HG03439 (cell line): ENCODE results near the gene MED15.

Experiments
- ATAC-seq: cut with Tn5 transposase; IDR thresholded peaks from one replicate; pipeline ENCODE4 v1.9.1; 2021; ENCODE audit warnings: mild to moderate bottlenecking, moderate library complexity; ENCODE audit not compliant: unreplicated experiment

MED15 gene

GRCh38 chr22:20567993-20568417, 60.6 kb downstream of the MED15 start:
- ATAC-seq = no peak

GRCh38 chr22:20568502-20569058, 61.2 kb downstream of the MED15 start:
- ATAC-seq = no peak

- no peak for ATAC-seq
Measured at GRCh38 chr22:20569059-20570058, 61.9 kb downstream of the MED15 start.

GRCh38 chr22:20571078-20571503, 63.7 kb downstream of the MED15 start:
- ATAC-seq = no peak

- ATAC-seq = no peak
Measured at GRCh38 chr22:20571531-20572007, 64.2 kb downstream of the MED15 start.

- no peak for ATAC-seq
Measured at GRCh38 chr22:20572132-20572802, 64.9 kb downstream of the MED15 start.

- no peak for ATAC-seq
Measured at GRCh38 chr22:20573176-20573832, 65.9 kb downstream of the MED15 start.

GRCh38 chr22:20573833-20574615, 66.6 kb downstream of the MED15 start:
- ATAC-seq = no peak

GRCh38 chr22:20574920-20575353, 67.5 kb downstream of the MED15 start:
- no peak for ATAC-seq

GRCh38 chr22:20575724-20576444, 68.5 kb downstream of the MED15 start:
- no peak for ATAC-seq

- no peak for ATAC-seq
Measured at GRCh38 chr22:20576445-20576816, 69.0 kb downstream of the MED15 start.

- no peak for ATAC-seq
Measured at GRCh38 chr22:20577045-20577444, 69.6 kb downstream of the MED15 start.

- ATAC-seq = no peak
Measured at GRCh38 chr22:20577549-20577975, 70.2 kb downstream of the MED15 start.

- ATAC-seq = no peak
Measured at GRCh38 chr22:20578192-20578591, 70.8 kb downstream of the MED15 start.

GRCh38 chr22:20578707-20579106, 71.3 kb downstream of the MED15 start:
- no peak for ATAC-seq

- no peak for ATAC-seq
Measured at GRCh38 chr22:20579273-20580120, 72.1 kb downstream of the MED15 start.

GRCh38 chr22:20580179-20580578, 72.8 kb downstream of the MED15 start:
- no peak for ATAC-seq
